GM21576 (cell line): ENCODE data around the gene CELF4.
A peak's percentile ranks its signal among the peaks of the same experiment; 100 is the strongest.

Experiments used
- ATAC-seq: cut with Tn5 transposase; IDR thresholded peaks from one replicate; pipeline ENCODE4 v1.9.1; 2021; ENCODE audit warnings: mild to moderate bottlenecking, moderate library complexity; ENCODE audit not compliant: unreplicated experiment

Gene CELF4

DNA sequence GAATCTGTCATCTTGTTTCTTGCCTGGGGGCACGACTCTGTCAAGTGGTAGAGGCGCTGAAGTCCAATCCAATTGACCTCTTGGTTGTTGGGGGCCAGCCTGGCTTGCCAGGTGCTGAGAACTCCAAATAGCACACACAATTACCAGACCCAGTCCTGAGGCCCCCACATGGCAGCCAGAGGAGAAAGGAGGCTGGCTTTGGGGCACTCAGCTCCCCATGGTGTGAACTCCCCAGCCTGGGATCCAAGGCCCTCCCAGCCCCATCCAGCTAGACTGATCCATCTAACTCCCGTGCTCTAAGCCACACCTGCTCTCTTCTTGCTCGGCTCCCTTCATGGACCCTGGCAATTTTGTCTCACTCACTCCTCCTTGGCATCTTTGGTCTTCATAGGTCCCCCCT, 170.0 kb downstream of the CELF4 start:
- ATAC-seq: no peak

GRCh38 chr18:37395138-37395537, 170.5 kb downstream of the CELF4 start:
- no peak for ATAC-seq

GRCh38 chr18:37394610-37394965, 171.0 kb downstream of the CELF4 start:
- no peak for ATAC-seq

- ATAC-seq: no peak
Observed at GRCh38 chr18:37393945-37394609, 171.5 kb downstream of the CELF4 start.

- no peak for ATAC-seq
Observed at GRCh38 chr18:37393221-37393827, 172.3 kb downstream of the CELF4 start.

DNA sequence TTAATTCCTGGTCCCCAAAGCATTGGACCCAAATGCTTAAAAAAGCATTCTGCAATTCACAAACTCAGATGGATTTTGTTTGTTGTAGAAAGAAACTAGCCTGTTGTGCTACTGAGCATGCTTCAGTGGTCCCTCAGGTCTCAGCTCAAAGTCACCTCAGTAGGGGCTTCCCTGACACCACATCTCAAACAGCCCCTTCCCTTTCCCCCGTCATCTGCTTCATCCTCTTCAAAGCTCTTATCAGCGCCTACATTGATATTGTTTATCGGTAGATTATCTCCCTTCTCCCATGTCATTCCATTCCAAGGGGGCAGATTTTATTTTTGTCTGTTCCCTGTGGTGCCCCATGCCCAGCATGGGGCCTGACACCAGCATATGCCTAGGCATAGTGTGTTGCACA, 172.9 kb downstream of the CELF4 start:
- no peak for ATAC-seq

DNA sequence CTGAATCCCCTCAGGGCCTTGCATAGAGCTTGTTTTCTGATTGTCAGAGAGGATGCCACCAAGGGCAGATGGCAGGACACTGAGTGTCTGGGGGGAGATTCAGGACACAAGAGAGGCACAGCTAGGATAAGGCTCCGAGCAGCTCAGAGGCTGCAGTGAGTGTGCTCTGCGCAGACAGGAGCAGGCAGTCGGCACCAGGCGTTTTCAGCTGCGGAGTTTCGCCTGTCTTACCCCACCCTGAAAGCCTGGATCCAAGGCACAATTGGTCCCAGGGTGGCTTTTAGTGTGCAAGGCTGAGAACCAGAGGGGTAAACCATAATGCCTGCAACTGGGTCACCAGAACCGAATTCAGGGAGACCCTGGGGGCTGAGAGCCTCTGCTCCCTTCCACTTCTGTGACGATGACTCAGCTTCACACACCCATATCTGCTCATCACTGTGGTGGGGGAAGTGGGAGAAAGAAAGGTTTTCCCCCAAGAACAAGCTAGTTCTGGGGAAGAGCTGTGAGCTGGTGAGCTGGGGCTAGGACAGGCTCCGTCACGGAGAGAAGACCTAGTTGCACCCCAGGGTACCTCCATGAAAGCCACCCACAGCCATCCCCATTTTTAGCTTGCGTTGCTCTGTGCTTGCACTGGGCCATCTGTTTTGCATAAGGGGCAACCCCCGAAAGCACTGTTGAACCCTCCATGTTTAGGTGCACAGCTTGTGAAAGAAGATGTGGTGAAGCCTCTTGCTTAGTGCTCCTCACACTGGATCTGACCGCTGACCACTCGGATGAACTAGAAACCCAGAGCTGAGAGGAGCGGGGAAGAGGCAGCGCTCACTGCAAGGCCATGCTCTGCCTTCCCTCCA, 173.7 kb downstream of the CELF4 start:
- peak; percentile 71 for ATAC-seq

DNA sequence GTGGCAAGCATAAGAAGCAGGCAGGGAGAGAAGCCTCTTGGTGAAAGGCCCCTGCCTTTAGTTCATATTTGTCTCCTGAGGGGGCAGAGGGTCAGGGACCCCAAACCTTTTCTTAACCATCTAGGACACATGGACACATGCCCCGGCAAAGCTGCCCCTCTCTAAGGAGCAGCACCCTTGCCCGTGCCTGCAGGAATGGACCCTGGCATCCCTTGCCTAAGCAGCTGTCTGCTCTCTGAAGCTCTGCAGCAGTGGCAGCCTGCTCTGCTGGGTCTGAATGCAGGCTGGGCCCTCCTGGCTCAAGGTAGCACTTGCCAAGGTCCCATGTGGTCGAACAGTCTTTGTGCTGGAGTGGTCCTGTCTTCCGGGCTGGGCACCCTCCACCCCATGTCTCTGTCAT, 174.4 kb downstream of the CELF4 start:
- ATAC-seq: no peak

DNA sequence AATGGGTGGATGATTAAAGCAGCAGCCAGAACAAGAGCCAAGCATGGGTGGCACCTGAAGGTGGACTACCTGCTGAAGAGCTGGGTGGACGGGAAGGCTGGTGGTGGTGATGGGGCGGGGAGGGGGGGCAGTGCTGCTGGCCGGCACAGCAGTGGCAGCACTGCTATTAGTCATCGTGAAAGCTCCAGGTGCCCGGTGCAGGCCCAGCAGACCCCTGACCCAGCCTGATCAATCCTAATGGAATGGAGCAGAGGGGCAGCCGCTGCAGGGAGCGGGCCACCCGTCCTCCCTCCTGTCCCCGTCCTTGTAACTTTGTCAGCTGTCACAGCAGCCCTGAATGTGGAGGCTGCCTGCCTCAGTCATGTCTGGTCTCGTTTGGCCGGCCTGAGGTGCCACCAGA, 174.9 kb downstream of the CELF4 start:
- ATAC-seq: no peak

GRCh38 chr18:37389684-37390368, 175.8 kb downstream of the CELF4 start:
- ATAC-seq: no peak

- ATAC-seq: no peak
Observed at GRCh38 chr18:37389041-37389440, 176.6 kb downstream of the CELF4 start.

DNA sequence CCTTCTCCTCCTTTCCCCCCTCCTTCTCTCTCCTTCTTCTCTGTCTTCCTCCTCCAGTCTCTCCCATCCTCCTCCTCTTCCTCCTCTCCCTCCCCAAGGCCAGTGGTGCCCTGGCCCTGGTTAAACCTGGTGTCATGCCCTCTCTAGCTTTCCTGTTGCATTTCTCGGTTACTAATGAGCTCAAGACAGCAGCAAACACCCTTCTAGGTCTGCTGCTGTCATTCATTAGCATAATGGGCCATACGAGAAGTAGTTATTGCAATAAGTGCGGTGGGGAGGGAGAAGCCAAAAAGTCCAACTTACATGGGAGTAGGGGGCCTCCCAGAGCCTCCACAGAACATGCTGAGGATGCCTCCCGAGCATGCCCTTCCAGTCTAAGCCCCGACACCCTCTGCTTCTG, 177.2 kb downstream of the CELF4 start:
- ATAC-seq: no peak

GRCh38 chr18:37385846-37386778, 179.5 kb downstream of the CELF4 start:
- no peak for ATAC-seq

DNA sequence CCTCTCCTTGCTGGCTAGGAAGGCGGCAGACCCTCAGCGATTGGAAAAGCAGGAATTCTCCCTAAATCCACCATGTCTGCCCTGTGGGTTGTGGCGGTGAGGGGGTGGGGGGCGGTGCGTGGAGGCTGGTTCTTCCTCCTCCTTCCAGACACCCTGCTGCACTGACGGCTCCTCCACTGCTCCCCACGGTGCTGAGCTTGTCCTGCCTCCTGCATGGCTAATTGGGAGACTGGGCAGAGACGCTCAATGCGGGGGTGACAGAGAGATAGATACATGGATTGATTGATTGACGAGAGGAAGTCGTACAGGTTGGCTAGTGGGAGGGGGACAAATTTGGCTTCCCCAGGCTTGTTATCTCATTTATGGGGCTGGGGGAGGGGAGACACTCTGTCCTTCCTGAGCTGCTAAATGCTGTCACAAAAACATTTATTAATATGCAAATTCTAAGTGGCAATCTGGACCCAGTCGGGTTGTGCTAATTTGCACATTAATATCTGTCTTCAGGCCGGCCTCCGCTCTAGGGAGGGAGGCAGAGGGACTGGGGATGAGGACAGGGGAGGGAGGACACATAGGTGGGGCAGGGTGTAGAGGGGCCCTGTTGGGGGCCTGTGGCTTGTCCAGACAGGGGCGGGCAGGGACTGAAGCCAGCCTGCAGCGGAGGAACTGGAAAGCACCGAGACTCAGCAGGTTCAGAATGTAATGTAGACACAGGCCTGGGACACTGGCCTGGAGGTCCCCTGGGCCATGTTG, 181.6 kb downstream of the CELF4 start:
- ATAC-seq: no peak

- ATAC-seq: no peak
Observed at GRCh38 chr18:37383036-37383785, 182.4 kb downstream of the CELF4 start.

DNA sequence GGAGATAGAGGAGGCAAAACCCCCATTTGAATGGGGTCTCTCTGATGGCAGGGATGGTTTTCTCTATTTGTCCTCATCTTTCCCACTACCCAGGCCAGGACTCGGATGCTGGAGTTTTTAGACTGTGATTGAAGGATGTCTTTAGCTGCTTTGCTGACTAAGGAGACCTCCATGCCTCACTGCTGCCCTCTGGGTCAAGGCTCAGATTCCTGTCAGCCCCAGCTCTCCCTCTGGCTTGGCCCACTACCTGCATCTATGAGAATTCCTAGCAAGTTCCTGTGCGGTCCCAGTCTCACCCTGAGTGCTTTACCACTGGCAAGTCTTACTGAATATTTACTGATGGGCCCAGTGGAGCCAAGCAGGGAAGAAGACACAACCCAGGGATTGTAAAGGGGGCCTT, 184.0 kb downstream of the CELF4 start:
- no peak for ATAC-seq

DNA sequence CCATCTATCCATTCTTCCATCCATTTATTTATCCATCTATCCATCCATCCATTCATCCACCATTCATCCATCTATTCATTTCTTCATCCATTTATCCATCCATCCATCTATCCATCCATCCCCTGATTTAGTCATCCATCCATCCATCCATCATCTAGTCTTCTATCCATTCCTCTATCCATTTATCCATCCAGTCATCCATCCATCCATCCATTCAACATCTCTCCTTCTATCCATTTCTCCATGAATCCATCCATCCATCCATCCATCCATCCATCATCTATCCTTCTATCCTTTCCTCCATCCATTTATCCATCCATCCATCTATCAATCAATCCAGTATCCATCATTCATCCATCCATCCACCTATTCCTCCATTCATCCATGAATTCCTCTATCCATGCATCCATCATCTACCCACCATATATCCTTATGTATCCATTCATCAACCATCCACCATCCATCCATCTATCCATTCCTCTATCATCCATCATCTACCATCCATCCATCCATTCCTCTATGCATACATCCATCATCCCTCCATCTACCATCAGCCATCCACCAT, 185.0 kb downstream of the CELF4 start:
- no peak for ATAC-seq

GRCh38 chr18:37378336-37379010, 187.1 kb downstream of the CELF4 start:
- ATAC-seq: no peak
